ENCODE results near the gene NPLOC4. TPM values are rescaled to one million over a fixed set of nuclear protein-coding genes. Genes with fewer than 3 reads are reported as not detected.

NPLOC4 gene
- total and polyA plus RNA-seq, 9 donors = 24.4 to 84.8 (median 56.3) TPM

DNA sequence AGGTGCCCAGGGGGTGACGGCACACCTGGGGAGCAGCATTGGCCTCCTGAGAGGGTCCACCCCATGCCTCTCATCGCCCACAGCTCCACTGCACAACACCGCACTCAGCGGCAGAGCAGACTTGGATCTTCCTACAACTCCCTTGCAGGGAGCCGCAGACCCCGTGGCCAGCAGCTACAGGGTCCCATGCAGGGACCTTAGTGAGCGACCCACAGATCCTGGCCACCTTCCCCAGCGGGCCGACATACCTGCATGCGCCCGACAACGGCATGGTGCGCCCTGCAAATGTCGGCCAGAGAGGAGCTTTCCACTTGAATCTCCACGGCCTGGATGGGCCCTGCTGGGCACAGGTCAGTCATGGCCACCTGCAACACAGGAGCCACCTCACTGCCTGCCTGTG lies 93.2 kb downstream of the NPLOC4 start:
- DNase-seq = no peak
- no peaks in the 10 kb centered on the region for H3K36me3 ChIP-seq
- intact Hi-C loops (cut with DNase I) = no loop called here

DNA sequence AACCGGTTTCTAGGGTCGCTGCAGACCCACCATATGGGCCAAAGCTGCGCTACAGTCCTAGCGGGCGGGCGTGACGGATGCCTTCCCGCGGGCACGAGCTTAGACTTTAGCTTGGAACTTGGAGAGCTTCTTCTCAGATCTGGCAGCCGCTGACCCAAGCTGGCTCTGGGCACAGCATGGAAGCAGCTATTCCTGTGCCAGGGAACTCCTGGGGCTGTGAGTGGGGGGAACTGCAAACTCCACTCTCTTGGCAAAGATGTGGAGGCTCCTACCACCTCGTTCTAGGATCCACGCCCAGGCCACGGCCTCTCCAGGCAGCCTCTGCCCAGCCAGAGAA lies 93.6 kb downstream of the NPLOC4 start:
- TF ChIP-seq EP300 (IDR thresholded peaks at IDR 0.05) (no peak), POLR2A (IDR thresholded peaks at IDR 0.05) (no peak)
- TF ChIP-seq, protein P1, sequence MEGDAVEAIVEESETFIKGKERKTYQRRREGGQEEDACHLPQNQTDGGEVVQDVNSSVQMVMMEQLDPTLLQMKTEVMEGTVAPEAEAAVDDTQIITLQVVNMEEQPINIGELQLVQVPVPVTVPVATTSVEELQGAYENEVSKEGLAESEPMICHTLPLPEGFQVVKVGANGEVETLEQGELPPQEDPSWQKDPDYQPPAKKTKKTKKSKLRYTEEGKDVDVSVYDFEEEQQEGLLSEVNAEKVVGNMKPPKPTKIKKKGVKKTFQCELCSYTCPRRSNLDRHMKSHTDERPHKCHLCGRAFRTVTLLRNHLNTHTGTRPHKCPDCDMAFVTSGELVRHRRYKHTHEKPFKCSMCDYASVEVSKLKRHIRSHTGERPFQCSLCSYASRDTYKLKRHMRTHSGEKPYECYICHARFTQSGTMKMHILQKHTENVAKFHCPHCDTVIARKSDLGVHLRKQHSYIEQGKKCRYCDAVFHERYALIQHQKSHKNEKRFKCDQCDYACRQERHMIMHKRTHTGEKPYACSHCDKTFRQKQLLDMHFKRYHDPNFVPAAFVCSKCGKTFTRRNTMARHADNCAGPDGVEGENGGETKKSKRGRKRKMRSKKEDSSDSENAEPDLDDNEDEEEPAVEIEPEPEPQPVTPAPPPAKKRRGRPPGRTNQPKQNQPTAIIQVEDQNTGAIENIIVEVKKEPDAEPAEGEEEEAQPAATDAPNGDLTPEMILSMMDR (IDR thresholded peaks at IDR 0.05) = no peak
- intact Hi-C loops (cut with DNase I) = no loop called here
- WGBS, 3 donors = 87 to 91% (median 87%) methylated on average over 14 of the region's 14 CpGs
- Histone ChIP-seq H3K27ac (no peak overlapping the region), H3K36me3 (no peaks in the 10 kb centered on the region), H3K4me3 (no peak overlapping the region), H3K27me3 (no peaks in the 10 kb centered on the region), H3K4me1 (ENCODE audit: insufficient read depth) (no peaks in the 10 kb centered on the region), H3K9me3 (no peaks in the 10 kb centered on the region)
- no peak for DNase-seq

More for the DNA sequence above, 93.2 kb downstream of the NPLOC4 start:
- H3K4me3 ChIP-seq = no peak overlapping the region
- no peaks in the 10 kb centered on the region for H3K27me3 ChIP-seq
- WGBS, 3 donors = 91 to 96% (median 93%) methylated on average over 13 to 15 of the region's 15 CpGs
- no peaks in the 10 kb centered on the region for H3K9me3 ChIP-seq
- H3K4me1 ChIP-seq (ENCODE audit: insufficient read depth) = no peaks in the 10 kb centered on the region
- TF ChIP-seq, protein P1 (IDR thresholded peaks at IDR 0.05) = no peak
- TF ChIP-seq EP300 (IDR thresholded peaks at IDR 0.05) (no peak), POLR2A (IDR thresholded peaks at IDR 0.05) (no peak)
- H3K27ac ChIP-seq = no peak overlapping the region

DNA sequence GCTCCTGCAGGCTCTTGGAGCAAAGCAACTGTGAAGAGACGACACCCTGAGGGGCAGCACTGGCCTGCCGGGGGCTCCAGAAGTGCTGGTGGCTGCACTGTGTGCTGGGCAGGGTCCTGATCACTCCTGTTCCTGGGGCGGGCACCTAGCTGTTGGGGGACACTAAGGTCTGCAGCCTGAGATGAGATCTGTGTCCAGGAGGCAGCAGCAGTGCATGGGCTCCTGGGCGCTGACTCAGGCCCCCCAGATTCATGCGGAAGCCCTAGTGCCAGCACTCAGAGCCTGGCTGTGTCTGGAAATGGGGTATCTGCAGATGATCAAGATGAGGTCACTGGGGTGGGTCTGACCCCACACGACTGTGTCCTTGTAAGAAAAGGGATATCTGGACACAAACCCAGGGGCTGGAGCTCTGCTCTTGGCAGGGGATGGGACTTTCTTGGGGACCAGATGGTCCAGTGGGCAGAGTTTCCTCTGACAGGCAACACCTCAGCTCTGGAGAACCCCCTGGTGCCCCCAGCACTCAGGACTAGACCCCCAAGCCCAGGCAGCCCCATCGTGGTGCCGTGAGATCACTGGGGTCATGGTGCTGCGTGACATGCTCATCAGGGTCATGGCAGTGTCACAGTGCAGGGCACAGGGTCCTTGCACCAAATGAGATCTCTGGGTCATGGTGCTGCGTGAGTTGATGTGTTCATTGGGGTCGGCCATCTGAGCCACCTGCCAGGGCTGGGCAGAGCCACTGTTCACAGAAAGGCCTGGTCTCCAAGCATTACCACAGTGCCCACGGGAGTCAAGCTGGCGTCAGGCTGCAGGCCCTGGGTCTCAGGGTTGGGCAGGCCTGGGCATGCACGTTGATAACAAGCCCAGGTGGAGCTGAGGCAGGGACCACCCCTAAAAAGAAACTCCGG lies 94.2 kb downstream of the NPLOC4 start:
- Histone ChIP-seq H3K27me3 (no peaks in the 10 kb centered on the region), H3K4me1 (ENCODE audit: insufficient read depth) (no peaks in the 10 kb centered on the region), H3K27ac (no peak overlapping the region), H3K4me3 (no peak overlapping the region), H3K9me3 (no peaks in the 10 kb centered on the region), H3K36me3 (no peaks in the 10 kb centered on the region)
- no peak for DNase-seq
- TF ChIP-seq EP300 (IDR thresholded peaks at IDR 0.05) (no peak), POLR2A (IDR thresholded peaks at IDR 0.05) (no peak)
- TF ChIP-seq, protein P1 (IDR thresholded peaks at IDR 0.05) = no peak
- 77 to 84% (median 83%) methylated on average over 15 of the region's 15 CpGs for WGBS, 3 donors
- intact Hi-C loops (cut with DNase I) = no loop called here

DNA sequence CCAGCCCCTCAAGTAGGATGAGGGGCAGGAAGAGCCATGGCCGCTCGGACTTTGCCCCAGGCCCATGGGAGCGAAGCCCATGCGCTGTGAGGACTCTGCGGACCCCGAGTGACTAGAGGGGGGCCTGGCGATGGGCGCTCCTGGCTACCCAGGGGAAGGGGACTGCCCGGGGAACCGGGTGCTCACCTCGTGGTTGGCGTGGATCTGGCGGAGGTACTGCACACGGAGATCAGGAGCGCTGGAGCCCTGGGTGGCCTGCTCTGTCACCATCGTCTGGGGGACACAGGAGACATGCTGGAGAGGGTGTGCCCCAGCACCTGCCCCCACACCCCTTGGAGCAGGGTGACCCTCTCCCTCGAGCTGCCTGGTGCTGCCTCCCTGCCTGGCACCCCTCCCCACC lies 95.8 kb downstream of the NPLOC4 start:
- H3K4me1 ChIP-seq (ENCODE audit: insufficient read depth) = peaks cover 2% of the 10 kb centered on the region
- TF ChIP-seq POLR2A (IDR thresholded peaks at IDR 0.05) (no peak), EP300 (IDR thresholded peaks at IDR 0.05) (no peak)
- TF ChIP-seq, protein P1 (IDR thresholded peaks at IDR 0.05) = no peak
- no peak overlapping the region for H3K4me3 ChIP-seq
- no peak overlapping the region for H3K27ac ChIP-seq
- H3K27me3 ChIP-seq = no peaks in the 10 kb centered on the region
- intact Hi-C loops (cut with DNase I) = no loop called here
- no peak for DNase-seq
- 90 to 94% (median 94%) methylated on average over 16 to 17 of the region's 17 CpGs for WGBS, 3 donors
- H3K9me3 ChIP-seq = no peaks in the 10 kb centered on the region
- no peaks in the 10 kb centered on the region for H3K36me3 ChIP-seq
